IgD-negative memory B cell (primary cell): ENCODE measurements around the gene CWF19L1. TPM values are rescaled to one million over a fixed set of nuclear protein-coding genes. Genes with fewer than 3 reads are reported as not detected.

Experiments
- polyA plus RNA-seq: library from polyadenylated mRNA; unstranded; fragments of 300-500 nt; fragmentation: Illumina TruSeq; gene quantifications from one replicate; pipeline ENCODE4 v1.2.3, GENCODE V29; 2021

CWF19L1 gene
- polyA plus RNA-seq, 1 donor from 2014 or later, result 26.7 TPM

Other genes starting within 250 kb of the CWF19L1 start
- not detected for gene CPN1, start 185.8 kb downstream of the CWF19L1 start, polyA plus RNA-seq
- gene ERLIN1, start 81.6 kb downstream of the CWF19L1 start, polyA plus RNA-seq, result 8.7 TPM
- gene CHUK, start 38.0 kb downstream of the CWF19L1 start, polyA plus RNA-seq, result 7.6 TPM
- 103 TPM for gene BLOC1S2, start 19.0 kb upstream of the CWF19L1 start, polyA plus RNA-seq
- not detected for gene PKD2L1, start 62.6 kb upstream of the CWF19L1 start, polyA plus RNA-seq
- gene SCD, start 79.6 kb upstream of the CWF19L1 start, polyA plus RNA-seq, result 2.2 TPM
- not detected for gene WNT8B, start 195.4 kb upstream of the CWF19L1 start, polyA plus RNA-seq